Retinal pigment epithelial cell (primary cell): ENCODE measurements around the gene STEAP3.
A peak's percentile ranks its signal among the peaks of the same experiment; 100 is the strongest.

Source experiments
- DNase-seq: peaks from one replicate; pipeline ENCODE4 v3.0.0-alpha.2; 2010; ENCODE audit warnings: low read depth
- H3K4me3 ChIP-seq: 2 replicates; pipeline ENCODE4 v1.5.1; 2011; ENCODE audit warnings: mild to moderate bottlenecking, low read length, control low read depth, moderate library complexity
- CTCF ChIP-seq: conservative IDR thresholded peaks from 2 replicates; pipeline ENCODE4 v1.5.1; 2011; ENCODE audit warnings: low read depth, low read length, control low read depth, inconsistent platforms

Gene STEAP3

GRCh38 chr2:119252186-119253113 is 28.8 kb downstream of the STEAP3 start:
- peak; percentile 86 for DNase-seq
- no peak for TF ChIP-seq CTCF
- no peak overlapping the region for H3K4me3 ChIP-seq

DNA sequence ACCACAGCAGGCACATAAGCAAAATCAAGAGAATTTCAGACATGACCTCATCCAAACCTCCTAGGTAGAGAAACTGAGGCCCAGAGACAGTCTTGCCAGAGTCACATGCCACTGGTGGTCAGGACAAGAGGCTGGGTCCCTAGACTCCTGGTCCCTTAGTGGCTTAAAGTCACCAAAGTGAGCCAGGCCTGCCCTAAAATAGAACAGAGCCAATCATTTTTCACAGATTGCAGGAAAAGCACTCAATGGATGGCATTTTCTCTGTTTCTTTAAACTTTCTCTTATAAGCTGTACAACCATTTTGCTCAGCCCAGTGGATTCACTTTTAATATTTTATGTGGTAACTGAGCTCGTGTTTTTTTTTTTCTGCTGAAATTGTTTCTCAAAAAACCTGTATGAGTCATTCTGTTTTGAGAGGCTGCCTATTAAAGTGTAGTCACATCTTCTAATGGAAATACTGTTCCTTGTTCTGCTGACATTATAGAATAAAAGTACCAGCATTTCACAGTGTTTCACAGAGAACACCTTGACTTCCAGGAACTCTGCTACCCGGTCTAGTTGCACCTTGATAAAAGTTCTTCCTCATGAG is 29.6 kb downstream of the STEAP3 start:
- H3K4me3 ChIP-seq: no peak overlapping the region
- DNase-seq: no peak
- TF ChIP-seq CTCF: no peak

GRCh38 chr2:119253760-119254600 is 30.3 kb downstream of the STEAP3 start:
- no peak for DNase-seq
- no peak for TF ChIP-seq CTCF
- no peak overlapping the region for H3K4me3 ChIP-seq

GRCh38 chr2:119254601-119255080 is 31.0 kb downstream of the STEAP3 start:
- DNase-seq: no peak
- TF ChIP-seq CTCF: no peak
- no peak overlapping the region for H3K4me3 ChIP-seq

DNA sequence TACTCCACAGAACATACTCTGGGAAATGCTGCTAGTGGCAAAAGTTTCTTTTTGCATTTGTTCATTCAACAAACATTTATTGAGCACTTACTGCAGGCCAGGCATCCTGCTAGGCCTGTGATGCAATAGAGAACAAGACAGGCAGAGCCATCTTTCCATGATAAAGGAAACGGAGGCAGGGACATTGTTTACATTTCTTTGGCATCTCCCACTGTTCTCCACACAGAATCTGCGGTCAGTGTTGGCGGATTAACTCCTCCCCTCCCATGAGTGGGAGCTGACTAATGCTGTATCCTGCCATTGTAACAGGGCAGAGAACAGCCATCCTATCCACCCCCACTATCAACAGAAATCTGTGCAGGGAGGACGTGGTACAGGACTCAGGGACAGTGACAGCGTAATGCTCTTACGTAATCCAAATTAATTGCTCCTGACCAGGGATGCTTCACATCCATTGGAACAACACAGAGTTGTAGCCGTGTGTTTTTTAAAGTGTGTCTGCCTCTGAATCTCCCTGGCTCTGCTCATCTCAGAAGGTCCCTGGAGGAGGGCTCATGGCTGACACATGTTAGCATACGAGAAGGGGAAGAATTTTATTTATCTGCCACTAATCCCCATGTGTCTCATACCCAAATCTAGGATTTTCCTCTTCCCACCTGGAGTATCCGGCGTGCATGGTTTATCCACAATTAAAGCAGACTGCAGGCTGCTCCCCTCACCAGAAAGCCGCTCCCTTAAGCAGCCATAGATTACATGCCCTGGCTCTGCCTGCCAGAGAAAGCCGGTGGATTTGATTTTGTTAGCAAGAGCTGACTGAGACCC is 32.3 kb downstream of the STEAP3 start:
- peak; percentile 66 for DNase-seq
- no peak overlapping the region for H3K4me3 ChIP-seq
- no peak for TF ChIP-seq CTCF

- no peak overlapping the region for H3K4me3 ChIP-seq
- no peak for TF ChIP-seq CTCF
- DNase-seq: no peak
Measured at GRCh38 chr2:119256582-119256921, 32.9 kb downstream of the STEAP3 start.
